NOMO-1 (cell line): ENCODE measurements around the gene FGF2.
"Not testable (repeated sequence)": the region's sequence is repeated elsewhere in the genome, so short reads cannot be mapped to it uniquely, and the experiment has no call there.

Experiments
- DNase-seq, 2 experiments: peaks; one replicate each; lab custom pipeline; 2025; ENCODE audit not compliant: unreplicated experiment in 2 of 2; lab: John Stamatoyannopoulos, UW

FGF2 gene

DNA sequence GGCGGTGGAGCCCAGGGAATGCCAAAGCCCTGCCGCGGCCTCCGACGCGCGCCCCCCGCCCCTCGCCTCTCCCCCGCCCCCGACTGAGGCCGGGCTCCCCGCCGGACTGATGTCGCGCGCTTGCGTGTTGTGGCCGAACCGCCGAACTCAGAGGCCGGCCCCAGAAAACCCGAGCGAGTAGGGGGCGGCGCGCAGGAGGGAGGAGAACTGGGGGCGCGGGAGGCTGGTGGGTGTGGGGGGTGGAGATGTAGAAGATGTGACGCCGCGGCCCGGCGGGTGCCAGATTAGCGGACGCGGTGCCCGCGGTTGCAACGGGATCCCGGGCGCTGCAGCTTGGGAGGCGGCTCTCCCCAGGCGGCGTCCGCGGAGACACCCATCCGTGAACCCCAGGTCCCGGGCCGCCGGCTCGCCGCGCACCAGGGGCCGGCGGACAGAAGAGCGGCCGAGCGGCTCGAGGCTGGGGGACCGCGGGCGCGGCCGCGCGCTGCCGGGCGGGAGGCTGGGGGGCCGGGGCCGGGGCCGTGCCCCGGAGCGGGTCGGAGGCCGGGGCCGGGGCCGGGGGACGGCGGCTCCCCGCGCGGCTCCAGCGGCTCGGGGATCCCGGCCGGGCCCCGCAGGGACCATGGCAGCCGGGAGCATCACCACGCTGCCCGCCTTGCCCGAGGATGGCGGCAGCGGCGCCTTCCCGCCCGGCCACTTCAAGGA lies at the start of gene FGF2:
TSS of gene FGF2 (plus strand) at position 279 of the 705 bp plus-strand sequence. CDS start at position 623, 344 bp downstream.
- no peak for DNase-seq

DNA sequence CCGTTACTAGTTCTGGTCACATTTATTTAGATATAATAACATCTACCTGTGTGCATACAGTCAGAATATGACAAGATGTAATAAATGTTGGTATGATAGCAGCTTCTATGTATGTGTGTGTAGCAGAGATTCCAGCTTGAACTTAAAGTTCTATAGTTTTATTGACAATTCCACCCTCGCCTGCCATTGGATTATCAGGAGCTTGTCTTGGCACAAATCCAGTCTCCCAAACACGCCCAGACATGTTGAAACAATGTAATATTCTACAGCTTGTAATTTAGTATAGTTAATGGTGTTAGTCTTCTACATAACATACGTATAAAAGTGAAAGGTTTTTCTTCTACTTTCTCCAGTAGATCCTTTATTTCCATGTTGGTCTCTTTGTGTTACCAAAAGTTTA lies 49.7 kb upstream of the FGF2 start:
- no peak for DNase-seq

DNA sequence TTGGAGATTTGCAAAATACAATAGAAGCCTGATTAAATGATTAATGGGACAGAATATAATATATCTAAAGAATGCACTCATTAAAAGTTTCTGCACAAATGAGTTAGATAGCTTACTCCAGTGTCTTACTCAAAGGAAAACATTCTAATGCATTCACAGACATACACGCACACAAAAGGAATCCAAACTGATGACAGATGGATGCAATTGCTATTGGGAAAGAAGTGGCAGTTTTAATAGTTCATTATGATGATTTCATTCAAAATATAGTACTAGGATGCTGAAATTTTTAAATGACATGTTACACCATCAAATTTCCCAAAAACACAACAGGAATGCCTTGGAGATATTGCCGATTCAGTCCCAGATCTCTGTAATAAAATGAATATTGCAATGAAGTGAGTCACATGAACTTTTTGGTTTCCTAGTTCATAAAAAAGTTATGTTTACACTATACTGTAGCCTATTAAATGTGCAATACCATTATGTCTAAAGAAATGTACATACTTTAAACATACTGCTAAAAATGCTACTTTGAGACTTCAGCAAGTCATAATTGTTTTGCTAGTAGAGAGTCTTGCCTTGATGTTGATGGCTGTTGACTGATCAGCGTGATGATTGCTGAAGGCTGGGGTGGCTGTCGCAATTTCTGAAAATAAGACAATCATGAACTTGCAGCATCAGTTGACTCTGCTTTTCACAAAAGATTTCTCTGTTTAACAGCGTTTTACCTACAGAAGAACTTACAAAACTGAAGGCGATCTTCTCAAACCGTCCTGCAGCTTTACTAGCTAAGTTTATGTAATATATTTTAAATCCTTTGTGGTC lies 48.6 kb upstream of the FGF2 start:
- DNase-seq, result no peak

DNA sequence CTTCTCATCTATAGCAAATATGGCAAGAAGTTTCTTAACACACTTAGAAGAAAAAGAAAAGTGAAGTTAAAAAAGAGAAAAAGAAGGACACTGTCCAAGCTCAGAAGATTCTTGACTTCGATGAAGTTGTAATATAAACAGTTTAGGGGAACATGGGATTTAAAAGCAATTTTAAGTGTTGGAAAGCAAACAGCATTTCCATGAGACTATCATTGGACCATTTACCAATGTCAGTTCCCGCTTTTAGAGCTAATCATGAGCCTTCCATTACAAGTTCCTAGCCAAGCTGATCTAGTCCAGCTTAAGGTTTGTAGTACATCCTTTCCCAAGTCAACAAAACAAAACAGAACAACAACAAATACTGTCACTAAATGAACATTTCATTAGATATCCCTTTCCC lies 45.1 kb upstream of the FGF2 start:
- DNase-seq, result no peak

DNA sequence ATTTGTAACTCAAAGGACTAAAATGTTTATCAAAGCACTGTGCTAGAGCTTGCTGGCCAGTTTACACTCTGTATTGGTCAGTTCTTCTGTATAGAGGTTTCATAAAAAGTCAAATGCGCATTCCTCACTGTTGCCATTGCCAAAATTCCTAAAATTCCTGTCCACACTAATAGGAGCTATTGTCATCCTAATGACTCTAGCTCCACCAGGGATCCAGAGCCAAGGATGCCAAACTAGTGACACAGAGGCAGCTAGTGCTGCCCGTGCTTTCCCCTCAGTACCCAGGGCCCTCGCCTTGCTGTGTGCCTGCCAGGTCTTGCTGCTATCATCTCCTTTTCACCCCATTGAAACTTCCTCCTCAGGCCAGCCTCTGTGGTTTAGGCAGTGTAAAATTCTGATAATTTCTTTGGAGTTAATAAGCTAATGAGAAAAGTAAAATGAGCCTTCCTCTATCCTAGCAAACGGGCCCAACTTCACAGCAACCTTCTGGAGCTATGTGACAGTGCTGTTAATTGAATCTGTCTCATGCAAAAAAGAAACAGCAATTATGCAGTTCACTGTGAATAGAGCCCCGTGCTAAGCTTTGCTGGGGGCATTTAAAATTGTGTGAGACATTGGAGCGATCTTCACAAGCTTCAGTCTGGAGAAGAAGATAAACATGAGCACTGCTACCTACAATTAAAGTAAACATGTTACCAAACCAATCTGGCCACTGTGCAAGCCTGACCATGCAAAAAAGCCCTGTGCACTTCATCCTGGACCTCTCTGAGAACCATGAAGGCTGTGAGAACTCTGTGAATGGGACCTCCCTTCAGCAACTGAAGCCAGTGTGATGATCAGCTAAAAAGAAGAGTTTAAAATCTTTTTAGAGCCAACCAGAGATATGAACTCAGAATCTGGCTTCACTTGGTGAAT lies 43.1 kb upstream of the FGF2 start:
- no peak for DNase-seq

DNA sequence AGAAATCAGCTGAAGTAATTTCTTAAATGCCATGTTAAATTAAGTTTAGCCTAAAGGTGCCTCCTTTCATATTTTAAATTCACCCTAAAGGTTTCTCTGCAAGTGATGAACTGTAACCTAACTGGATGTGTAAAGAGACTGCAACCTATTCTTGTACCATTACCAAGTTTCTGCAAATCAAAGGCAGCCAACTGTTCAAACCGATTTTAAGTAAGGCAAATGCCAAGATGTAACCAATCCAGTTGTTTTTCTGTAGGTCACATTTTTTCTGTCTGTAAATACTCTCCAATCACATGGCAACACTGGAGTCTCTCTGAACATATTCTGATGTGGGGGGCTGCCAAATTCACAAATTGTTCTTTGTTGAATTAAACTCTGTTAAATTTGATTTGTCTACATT lies 42.4 kb upstream of the FGF2 start:
- no peak for DNase-seq

DNA sequence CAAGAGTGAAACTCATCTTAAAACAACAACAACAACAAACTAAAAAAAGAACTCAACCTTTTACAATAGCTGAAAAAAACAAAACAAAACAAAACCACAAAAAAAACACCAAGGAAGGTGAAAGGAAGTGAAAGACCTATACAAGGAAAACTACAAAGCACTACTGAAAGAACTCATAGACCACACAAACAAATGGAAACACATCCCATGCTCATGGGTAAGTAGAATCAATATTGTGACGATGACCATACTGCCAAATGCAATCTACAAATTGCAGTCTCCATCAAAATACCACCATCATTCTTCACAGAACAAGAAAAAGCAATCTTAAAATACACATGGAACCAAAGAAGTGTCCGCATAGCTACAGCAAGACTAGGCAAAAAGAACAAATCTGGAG lies 41.5 kb upstream of the FGF2 start:
- DNase-seq, result no peak

DNA sequence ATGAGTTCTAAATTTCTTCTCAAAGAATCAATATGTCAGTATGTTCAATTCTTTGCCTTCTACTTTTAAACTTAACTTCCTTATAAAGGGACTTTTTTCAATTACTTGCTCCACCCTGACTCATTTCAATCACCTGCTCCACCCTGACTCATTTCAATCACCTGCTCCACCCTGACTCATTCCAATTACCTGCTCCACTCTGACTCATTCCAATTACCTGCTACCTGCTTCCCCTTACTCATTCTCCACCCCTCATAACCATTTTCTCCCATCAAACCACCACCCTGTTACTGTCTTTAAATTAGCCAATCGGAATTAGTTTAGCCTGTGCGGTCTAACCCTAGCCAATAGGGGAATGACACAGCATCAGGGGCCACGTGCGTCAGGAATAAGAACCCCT lies 40.3 kb upstream of the FGF2 start:
- DNase-seq, result not testable (repeated sequence)

DNA sequence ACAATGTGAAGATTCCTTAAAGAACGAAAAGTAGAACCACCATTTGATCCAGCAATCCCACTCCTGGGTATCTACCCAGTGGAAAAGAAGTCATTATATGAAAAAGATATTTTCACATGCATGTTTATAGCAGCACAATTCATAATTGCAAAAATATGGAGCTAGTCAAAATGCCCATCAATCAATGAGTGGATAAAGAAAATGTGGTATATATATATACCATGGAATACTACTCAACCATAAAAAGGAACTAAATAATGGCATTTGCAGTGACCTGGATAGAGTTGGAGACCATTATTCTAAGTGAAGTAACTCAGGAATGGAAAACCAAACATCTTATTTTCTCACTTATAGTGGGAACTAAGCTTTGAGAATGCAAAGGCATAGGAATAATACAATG lies 39.7 kb upstream of the FGF2 start:
- not testable (repeated sequence) for DNase-seq

DNA sequence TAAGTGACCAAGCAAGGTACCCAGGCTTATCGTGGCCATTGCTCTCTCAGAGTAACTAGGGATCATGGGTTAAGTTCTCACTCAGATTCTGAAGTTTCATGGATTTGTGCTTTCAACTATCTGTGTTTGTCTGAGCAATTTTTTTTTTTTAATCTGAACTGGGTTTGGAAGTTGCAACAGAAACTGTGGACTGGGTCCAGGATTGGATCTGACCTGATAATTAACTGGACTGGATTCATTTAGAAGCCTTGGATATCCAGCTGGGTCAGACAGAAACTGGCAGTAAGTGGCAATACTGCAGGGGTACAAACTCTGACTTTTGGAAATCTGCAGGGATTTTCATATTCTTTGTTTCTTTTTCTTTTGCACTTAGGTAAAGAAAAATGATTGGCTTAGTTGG lies 38.7 kb upstream of the FGF2 start:
- no peak for DNase-seq

DNA sequence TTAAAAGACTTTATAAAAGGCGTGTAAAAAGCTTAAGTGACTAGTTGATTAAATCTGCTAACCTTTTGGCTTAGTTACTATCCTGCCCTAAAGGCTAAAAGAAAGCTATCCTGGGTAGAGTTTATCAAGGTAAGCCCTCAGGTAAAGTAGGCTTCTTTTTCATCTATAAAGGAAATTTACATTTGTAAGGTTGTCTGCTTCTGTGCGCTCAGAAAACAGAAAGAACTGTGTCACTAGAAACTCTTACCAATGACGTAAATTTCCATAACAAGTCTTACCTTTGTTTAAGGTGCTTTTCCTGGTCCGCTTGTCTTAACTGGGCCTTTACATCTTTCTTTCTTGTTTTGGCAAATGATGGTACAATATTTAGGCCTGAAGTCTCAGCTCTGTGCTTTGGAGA lies 37.7 kb upstream of the FGF2 start:
- DNase-seq, result no peak

DNA sequence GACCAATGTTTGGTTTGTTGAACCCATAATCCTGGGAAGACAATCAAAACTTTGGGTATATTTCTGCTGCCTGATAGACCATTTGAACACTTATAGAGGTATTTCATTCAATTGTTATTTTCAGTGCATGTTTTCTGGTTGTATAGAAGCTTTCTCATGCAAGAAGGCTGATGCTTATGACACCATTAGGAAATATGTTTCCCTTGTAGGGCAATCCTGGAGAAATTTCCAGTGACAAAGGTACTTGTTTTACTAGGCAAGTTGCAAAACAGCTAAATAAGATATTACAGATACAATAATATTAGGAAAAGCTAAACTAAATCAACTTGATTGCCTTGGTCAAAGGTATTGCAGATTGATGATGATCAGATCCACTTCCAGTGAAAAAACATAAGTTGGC lies 32.8 kb upstream of the FGF2 start:
- DNase-seq, result no peak

DNA sequence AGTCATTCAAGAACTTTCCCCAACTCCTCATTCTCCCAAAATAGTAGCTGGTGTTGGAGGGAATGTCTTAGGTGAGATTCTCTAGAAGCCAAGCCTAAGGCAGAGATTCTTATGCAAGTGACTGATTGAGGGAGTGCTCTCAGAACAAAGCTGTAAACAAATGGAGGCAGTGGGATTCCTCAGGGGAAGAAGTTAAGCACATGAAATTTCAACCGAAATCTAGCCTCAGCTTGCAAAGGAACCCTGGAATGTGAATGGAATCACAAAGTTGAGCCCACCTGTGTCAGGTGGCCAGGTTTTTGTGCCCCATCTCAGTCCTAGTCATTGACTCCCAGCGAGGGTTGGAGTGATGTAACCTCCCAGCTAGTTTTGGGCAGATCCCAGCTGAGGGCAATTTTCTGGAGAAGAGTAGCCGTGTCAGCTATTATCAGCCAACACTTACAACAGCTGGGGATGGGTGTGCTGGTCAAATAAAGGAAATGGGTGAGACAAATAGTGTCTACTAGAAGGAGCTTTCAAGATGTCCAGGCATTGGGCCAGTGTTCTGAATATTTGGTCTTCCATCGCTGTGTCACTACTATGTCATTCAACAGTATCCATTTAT lies 29.7 kb upstream of the FGF2 start:
- DNase-seq, result no peak

DNA sequence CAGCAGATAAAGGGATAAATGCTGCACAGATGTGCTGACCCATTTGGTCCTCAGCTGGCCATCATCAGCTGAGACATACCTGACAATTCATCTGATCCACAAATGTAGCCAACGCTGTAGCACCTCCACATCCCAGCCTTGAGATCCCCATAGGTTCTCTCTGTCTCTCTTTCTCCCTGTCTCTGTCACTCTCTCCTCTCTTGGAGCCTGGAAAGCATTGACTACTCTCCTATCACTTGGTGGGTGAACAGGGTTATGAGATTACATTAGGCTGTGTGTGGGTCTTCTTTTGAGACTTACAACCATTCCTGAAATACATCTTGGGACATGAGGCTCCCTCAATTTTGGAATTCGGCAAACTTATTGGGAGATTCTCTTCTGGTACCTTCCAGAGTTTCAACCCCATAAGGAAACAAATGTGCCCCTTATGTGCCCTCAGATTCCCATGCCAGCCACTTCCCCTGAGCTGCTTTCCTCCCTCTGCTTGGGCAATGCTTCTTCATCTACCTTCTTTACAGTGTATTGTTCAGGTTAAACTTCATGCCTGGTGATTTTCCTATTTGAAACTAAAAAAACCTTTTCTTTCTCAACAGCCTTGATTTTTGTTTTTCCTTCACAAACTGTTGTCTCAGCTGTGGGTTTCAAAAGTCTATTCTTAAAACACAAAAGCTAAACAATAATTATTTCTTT lies 29.1 kb upstream of the FGF2 start:
- DNase-seq, result no peak

DNA sequence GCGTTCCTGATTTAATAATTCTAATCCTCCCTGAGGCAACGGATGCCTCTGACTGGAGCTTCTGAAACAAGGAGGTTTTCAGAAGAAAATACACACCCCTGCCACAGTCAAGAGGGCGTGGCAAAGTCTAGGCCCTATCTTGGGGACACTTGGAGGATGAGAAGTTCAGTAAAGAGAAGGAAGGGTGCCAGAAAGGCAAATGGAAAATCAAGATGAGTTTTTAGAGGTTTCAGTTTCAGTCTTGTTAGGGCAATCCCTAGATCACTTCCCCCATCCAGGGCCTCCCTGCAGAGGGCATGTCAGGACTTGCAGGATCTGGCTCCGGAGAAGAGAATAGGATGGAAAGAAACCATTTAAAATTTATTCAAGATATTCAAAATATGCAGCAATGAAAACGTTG lies 28.5 kb upstream of the FGF2 start:
- DNase-seq, result peak; percentile 36 to 63

DNA sequence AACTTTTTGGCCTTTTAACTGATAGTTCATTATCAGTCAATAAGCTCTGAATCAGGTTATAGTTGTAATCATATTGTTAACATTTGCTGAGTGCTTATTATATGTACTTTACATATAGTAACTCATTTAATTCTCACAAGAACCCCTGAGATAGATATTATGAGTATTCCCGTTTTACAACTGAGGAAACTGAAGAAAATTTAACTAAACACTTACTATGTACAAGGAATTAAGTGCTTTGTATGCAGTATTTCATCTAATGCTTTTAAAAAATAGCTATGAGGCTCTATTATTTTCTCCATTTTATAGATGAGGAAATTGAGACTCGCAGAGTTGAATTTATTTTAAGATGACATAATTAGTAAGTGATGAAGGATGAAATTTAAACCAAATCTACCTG lies 27.7 kb upstream of the FGF2 start:
- DNase-seq, result no peak

DNA sequence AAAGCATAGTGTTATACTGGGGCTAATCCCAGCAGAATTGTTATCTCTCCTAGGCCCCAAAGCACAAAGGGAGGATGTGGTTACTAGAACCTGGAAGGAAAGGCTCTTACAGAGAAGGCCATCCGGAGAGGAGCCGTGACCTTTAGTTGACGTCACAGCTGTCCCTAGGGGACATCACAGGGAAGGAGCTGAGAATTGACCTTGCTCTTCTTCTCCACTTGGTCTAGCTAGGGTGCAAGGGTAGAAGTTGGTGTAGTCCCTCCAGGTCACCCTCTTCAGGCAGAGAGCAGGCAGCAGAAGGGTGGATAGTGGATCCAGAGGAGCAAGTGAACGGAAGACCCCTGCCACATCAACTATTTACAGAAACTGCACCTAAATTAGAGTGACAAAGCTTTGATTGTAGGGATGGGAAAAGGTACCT lies 22.8 kb upstream of the FGF2 start:
- no peak for DNase-seq

DNA sequence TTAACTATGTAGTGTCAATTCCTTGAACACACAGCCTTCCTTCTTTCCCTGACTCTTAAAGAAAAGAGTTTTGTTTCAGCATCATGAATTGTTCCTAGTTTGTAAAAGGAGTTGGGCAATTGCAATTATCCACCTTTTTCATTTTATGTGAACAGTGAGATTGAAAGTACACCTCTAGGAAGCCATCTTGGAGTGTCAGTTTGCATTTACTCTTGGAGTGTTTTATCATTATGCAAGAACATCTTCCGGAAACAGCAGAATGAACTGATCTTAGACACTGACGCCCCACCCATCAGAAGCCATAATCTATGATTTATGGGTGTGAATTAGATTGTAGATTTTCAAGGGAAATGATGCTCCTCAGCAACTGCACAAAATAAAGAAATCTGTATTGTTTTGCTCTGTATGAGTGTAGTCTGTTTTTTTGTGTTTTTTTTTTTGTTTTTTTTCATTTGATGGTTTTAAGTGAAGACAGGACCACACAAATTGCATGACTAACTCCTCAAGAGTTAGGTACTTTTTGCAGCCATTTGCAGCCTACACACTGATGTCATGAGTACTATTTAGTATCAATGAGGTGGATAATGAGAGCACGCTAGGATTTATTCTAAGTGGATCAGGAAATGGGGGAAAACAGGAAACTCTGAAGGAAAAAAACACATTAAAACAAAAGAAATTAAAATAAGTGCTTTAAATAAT lies 19.5 kb upstream of the FGF2 start:
- peak in 1 of 2 experiments; percentile 59 for DNase-seq

DNA sequence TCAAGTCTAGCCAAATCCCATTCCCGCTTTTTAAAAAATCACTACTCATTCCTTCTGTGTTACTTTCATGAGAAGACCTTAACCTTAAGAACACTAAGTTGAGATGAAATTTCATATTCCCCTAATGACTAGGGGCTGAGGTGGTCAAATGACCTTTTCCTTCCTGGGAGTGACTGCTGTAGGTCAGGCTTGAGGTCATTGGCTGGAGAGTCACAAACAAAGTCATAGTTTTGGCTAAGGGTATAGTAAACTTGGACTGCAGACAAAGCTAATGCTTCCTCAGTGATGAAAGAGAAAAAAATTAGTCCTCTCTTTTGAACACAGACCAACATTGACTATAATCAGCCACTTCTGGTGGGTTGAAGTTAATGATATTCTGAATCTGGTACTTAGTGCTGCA lies 16.0 kb upstream of the FGF2 start:
- no peak for DNase-seq

DNA sequence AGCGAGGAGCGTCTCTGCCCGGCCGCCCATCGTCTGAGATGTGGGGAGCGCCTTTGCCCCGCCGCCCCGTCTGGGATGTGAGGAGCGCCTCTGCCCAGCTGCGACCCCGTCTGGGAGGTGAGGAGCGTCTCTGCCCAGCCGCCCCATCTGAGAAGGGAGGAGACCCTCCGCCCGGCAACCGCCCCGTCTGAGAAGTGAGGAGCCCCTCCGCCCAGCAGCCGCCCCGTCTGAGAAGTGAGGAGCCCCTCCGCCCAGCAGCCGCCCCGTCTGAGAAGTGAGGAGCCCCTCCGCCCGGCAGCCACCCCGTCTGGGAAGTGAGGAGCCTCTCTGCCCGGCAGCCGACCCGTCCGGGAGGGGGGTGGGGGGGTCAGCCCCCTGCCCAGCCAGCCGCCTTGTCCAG lies 14.8 kb upstream of the FGF2 start:
- DNase-seq, result not testable (repeated sequence)
